GM12873 (cell line): ENCODE measurements around the gene ADAM15.
A peak's percentile ranks its signal among the peaks of the same experiment; 100 is the strongest.

Experiments used
- CTCF ChIP-seq: IDR thresholded peaks from 2 replicates; pipeline ENCODE4 v1.5.1; 2012; ENCODE audit warnings: low read depth, mild to moderate bottlenecking, moderate library complexity, low read length, control low read depth; ENCODE audit not compliant: insufficient read depth; ENCODE audit errors: missing control alignments

The ADAM15 gene

GRCh38 chr1:155061381-155062150, 10.4 kb downstream of the ADAM15 start:
- peak; percentile 100 for TF ChIP-seq CTCF

- TF ChIP-seq CTCF = peak; percentile 33
Observed at GRCh38 chr1:155062151-155062686, 11.1 kb downstream of the ADAM15 start.

GRCh38 chr1:155062702-155063411, 11.7 kb downstream of the ADAM15 start:
- TF ChIP-seq CTCF = peak; percentile 94

- TF ChIP-seq CTCF = no peak
Observed at GRCh38 chr1:155063550-155064110, 12.5 kb downstream of the ADAM15 start, which contains the start of gene EFNA4. TSS of gene EFNA4 (plus strand) at chr1:155063740. CDS start at chr1:155063824, 84 bp downstream.

- no peak for TF ChIP-seq CTCF
Observed at GRCh38 chr1:155064111-155064831, 13.2 kb downstream of the ADAM15 start.

GRCh38 chr1:155064832-155065429, 13.8 kb downstream of the ADAM15 start:
- TF ChIP-seq CTCF = no peak
